Testis (tissue), 2 donors: ENCODE measurements around the gene MAIP1.

Source experiments
- POLR2A ChIP-seq: fragments of 450-650 bp; IDR thresholded peaks from one replicate; pipeline ENCODE4 v1.6.1; 2017; ENCODE audit warnings: antibody characterized with exemption, mild to moderate bottlenecking, moderate library complexity
- TF ChIP-seq, protein P1 (sequence below), 3 experiments: fragments of 450-650 bp in 2 of 3; fragments of 200-600 bp in 1 of 3; sonication (generic) in 1 of 3; IDR thresholded peaks; one replicate each; pipeline ENCODE4 v1.5.1; 2016 to 2019; ENCODE audit warnings: antibody characterized with exemption in 3 of 3, mild to moderate bottlenecking in 2 of 3, moderate library complexity in 1 of 3

DNA sequence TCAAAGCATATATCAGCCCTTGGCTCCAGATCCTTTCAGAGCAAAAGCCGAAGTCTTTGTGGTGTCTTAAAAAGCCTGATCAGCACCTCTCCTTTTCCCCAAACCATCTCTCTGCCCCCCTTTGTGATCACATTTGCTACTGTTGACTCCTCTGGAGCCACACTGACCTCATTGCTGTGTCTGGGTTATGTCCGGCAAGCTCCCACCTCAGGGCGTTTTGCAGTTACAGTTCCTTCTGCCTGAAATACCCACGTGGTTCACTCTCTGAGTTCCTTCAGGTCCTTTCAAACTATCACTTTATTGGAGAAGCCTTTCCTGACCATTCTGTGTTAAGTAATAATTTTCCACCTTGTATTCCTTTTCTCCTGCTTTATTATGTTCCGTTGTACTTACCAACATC, 32.5 kb upstream of the MAIP1 start:
- TF ChIP-seq, protein P1, sequence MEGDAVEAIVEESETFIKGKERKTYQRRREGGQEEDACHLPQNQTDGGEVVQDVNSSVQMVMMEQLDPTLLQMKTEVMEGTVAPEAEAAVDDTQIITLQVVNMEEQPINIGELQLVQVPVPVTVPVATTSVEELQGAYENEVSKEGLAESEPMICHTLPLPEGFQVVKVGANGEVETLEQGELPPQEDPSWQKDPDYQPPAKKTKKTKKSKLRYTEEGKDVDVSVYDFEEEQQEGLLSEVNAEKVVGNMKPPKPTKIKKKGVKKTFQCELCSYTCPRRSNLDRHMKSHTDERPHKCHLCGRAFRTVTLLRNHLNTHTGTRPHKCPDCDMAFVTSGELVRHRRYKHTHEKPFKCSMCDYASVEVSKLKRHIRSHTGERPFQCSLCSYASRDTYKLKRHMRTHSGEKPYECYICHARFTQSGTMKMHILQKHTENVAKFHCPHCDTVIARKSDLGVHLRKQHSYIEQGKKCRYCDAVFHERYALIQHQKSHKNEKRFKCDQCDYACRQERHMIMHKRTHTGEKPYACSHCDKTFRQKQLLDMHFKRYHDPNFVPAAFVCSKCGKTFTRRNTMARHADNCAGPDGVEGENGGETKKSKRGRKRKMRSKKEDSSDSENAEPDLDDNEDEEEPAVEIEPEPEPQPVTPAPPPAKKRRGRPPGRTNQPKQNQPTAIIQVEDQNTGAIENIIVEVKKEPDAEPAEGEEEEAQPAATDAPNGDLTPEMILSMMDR (IDR thresholded peaks at IDR 0.05) = no peak
- TF ChIP-seq POLR2A = no peak
